ENCODE data around the gene VSTM1. TPM values are rescaled to one million over a fixed set of nuclear protein-coding genes. Genes with fewer than 3 reads are reported as not detected.

The VSTM1 gene
- polyA plus RNA-seq, 1 experiment = not detected

- Histone ChIP-seq H3K4me3 (ENCODE audit: low read depth, low read length) (no peak overlapping the region), H3K36me3 (ENCODE audit: control insufficient read depth, insufficient read depth, low read length) (no peaks in the 10 kb centered on the region), H3K27me3 (ENCODE audit: control insufficient read depth, insufficient read depth, low read length) (no peaks in the 10 kb centered on the region; the same call in 1 of the 2 replicates)
- ChIA-PET POLR2A (no interaction called here), CTCF (interaction anchor here (0.6 to 1.4 kb wide), 2 partner anchors 12 to 15 kb away, joined by 3 to 9 read pairs; no protein-coding TSS in a partner anchor)
- TF ChIP-seq CTCF (IDR thresholded peaks at IDR 0.05; ENCODE audit: insufficient read depth, low read depth, low read length) = no peak
- DNase-seq (ENCODE audit: low read depth) = no peak
Observed at GRCh38 chr19:54011507-54012211, 52.0 kb downstream of the VSTM1 start.

GRCh38 chr19:54010474-54010873 is 53.2 kb downstream of the VSTM1 start:
- no peak for DNase-seq (ENCODE audit: low read depth)
- CTCF ChIA-PET = interaction anchor here (0.6 to 1.4 kb wide), 2 partner anchors 13 to 217 kb away, joined by 3 to 9 read pairs; no protein-coding TSS in a partner anchor
- no peak overlapping the region for H3K4me3 ChIP-seq (ENCODE audit: low read depth, low read length)
- no peak for TF ChIP-seq CTCF (IDR thresholded peaks at IDR 0.05; ENCODE audit: insufficient read depth, low read depth, low read length)
- POLR2A ChIA-PET = no interaction called here
- H3K27me3 ChIP-seq (ENCODE audit: control insufficient read depth, insufficient read depth, low read length) = no peaks in the 10 kb centered on the region; the same call in 1 of the 2 replicates
- no peaks in the 10 kb centered on the region for H3K36me3 ChIP-seq (ENCODE audit: control insufficient read depth, insufficient read depth, low read length)

DNA sequence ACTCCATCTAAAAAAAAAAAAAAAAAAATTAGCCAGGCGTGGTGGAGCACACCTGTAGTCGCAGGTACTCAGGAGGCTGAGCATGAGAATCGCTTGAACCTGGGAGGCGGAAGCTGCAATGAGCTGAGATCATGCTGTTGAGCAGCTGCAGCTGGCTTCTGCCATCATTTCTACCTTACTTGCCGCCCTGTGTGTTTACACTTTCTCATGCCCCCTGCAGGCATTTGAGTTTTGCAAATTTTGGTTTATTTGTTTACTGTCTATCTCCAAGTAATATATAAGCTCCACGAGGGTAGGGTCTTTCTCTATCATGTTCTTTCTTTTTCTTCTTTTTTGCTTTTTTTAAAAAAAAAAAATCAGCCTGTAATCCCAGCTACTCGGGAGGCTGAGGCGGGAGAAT is 54.3 kb downstream of the VSTM1 start:
- ChIA-PET CTCF (interaction anchor here (3.2 kb wide), 1 partner anchor 14 kb away, joined by 13 read pairs; no protein-coding TSS in a partner anchor), POLR2A (no interaction called here)
- Histone ChIP-seq H3K4me3 (ENCODE audit: low read depth, low read length) (no peak overlapping the region), H3K36me3 (ENCODE audit: control insufficient read depth, insufficient read depth, low read length) (no peaks in the 10 kb centered on the region), H3K27me3 (ENCODE audit: control insufficient read depth, insufficient read depth, low read length) (no peaks in the 10 kb centered on the region)
- no peak for TF ChIP-seq CTCF (IDR thresholded peaks at IDR 0.05; ENCODE audit: insufficient read depth, low read depth, low read length)
- DNase-seq (ENCODE audit: low read depth) = no peak

GRCh38 chr19:54002495-54003315 is 61.0 kb downstream of the VSTM1 start:
- DNase-seq (ENCODE audit: low read depth) = no peak
- H3K27me3 ChIP-seq (ENCODE audit: control insufficient read depth, insufficient read depth, low read length) = peaks cover 6% of the 10 kb centered on the region
- ChIA-PET POLR2A (no interaction called here), CTCF (no interaction called here)
- no peak for TF ChIP-seq CTCF (IDR thresholded peaks at IDR 0.05; ENCODE audit: insufficient read depth, low read depth, low read length)
- H3K4me3 ChIP-seq (ENCODE audit: low read depth, low read length) = no peak overlapping the region
- no peaks in the 10 kb centered on the region for H3K36me3 ChIP-seq (ENCODE audit: control insufficient read depth, insufficient read depth, low read length)

- peaks cover 6% of the 10 kb centered on the region for H3K27me3 ChIP-seq (ENCODE audit: control insufficient read depth, insufficient read depth, low read length)
- no peak for TF ChIP-seq CTCF (IDR thresholded peaks at IDR 0.05; ENCODE audit: insufficient read depth, low read depth, low read length)
- ChIA-PET POLR2A (no interaction called here), CTCF (no interaction called here)
- DNase-seq (ENCODE audit: low read depth) = no peak
- H3K36me3 ChIP-seq (ENCODE audit: control insufficient read depth, insufficient read depth, low read length) = no peaks in the 10 kb centered on the region
- no peak overlapping the region for H3K4me3 ChIP-seq (ENCODE audit: low read depth, low read length)
Observed at GRCh38 chr19:54001496-54001895, 62.2 kb downstream of the VSTM1 start.
